ENCODE measurements around the gene TBC1D14.
"Not testable (repeated sequence)": the region's sequence is repeated elsewhere in the genome, so short reads cannot be mapped to it uniquely, and the experiment has no call there.

The TBC1D14 gene

DNA sequence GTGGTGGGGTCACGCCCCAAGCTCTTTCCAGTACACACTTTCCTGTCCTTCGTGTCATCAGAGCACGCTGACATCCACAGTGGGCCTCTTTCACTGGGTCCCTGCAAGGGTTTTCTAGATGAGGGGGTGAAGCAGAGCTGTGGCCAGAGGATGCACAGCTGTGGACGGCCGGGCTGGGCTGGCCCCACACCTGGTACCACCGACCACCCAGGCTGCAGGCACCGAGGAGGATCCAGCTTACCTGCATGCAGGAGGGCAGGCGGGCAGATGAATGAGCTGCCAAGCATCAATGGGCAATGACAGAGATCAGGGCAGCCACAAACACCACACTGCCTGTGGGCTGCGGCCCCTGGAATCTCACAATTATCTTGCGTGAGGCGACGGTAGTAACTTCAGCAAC lies 167.7 kb downstream of the TBC1D14 start:
- TF ChIP-seq CTCF (conservative IDR thresholded peaks at IDR 0.05) (no peak), ZFX (IDR thresholded peaks at IDR 0.05) (no peak)

GRCh38 chr4:7078025-7078424 lies 168.4 kb downstream of the TBC1D14 start:
- TF ChIP-seq CTCF (conservative IDR thresholded peaks at IDR 0.05) (no peak), ZFX (IDR thresholded peaks at IDR 0.05) (no peak)
- no peak overlapping the region for H3K27ac ChIP-seq

More for the DNA sequence above, 167.7 kb downstream of the TBC1D14 start:
- H3K27ac ChIP-seq, result no peak overlapping the region

- not testable (repeated sequence) for H3K27ac ChIP-seq
Measured at GRCh38 chr4:7079483-7079882, 169.9 kb downstream of the TBC1D14 start.

DNA sequence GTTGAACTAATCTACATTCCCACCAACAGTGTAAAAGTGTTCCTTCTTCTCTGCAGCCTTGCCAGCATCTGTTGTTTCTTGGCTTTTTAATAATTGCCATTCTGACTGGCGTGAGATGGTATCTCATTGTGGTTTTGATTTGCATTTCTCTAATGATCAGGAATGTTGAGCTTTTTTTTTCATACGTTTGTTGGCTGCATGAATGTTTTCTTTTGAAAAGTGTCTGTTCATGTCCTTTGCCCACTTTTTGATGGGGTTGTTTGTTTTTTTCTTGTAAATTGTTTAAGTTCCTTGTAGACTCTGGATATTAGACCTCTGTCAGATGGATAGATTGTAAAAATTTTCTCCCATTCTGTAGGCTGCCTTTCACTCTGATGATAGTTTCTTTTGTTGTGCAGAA lies 170.3 kb downstream of the TBC1D14 start:
- H3K27ac ChIP-seq, result not testable (repeated sequence)
